Effector CD4-positive, alpha-beta T cell (primary cell): ENCODE data around the gene SHISA4. TPM values are rescaled to one million over a fixed set of nuclear protein-coding genes. Genes with fewer than 3 reads are reported as not detected.
"Not testable (repeated sequence)": the region's sequence is repeated elsewhere in the genome, so short reads cannot be mapped to it uniquely, and the experiment has no call there.

Experiments used
- DNase-seq: peaks from one replicate; pipeline ENCODE4 v3.0.0-alpha.2; 2020
- total RNA-seq: gene quantifications from one replicate; lab custom pipeline; 2026; lab: John Stamatoyannopoulos, UW

SHISA4 gene
- not detected for total RNA-seq

GRCh38 chr1:201888282-201889089, at the start of gene SHISA4:
SHISA4 (plus strand) TSS chr1:201888898; CDS start chr1:201888995, 97 bp downstream.
- no peak for DNase-seq

DNA sequence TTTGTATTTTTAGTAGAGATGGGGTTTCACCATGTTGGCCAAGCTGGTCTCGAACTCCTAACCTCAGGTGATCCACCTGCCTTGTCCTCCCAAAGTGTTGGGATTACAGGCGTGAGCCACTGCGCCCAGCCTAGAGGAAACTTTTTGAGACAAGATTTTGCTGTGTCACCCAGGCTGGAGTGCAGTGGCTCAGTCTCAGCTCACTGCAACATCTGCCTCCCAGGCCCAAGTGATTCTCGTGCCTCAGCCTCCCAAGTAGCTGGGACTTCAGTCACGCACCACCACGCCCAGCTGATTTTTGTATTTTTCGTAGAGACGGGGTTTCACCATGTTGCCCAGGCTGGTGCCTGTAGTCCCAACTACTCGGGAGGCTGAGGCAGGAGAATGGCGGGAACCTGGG, 49.6 kb upstream of the SHISA4 start:
- not testable (repeated sequence) for DNase-seq

- DNase-seq: no peak
Measured at GRCh38 chr1:201840055-201840454, 48.6 kb upstream of the SHISA4 start.

GRCh38 chr1:201840490-201840889, 48.2 kb upstream of the SHISA4 start:
- no peak for DNase-seq

GRCh38 chr1:201841265-201841912, 47.3 kb upstream of the SHISA4 start:
- no peak for DNase-seq

DNA sequence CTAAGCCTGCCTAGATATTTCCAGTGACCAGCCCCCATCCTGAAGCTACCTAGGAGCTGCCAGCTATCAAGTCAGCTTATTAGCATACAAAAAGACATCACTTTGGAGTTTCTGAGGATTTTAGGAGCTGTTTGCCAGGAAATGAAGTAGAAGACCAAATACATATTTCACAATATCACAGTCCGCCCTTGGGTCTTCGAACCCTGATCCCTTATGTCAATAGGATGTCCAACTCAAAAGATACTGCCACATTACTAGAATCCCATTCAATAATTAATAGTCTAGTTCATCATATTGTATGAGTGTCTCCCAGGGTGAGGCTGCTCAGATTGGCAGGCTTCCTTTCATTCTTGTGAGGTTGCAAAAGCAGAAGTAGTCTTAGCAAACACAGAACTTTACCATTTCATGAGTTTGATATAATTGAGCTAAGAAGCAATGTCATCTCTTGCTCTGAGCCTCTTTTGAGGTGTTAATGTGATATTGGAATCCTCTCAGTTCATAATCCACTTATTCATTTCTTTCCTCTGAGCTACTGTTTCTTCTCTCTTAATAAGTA, 46.1 kb upstream of the SHISA4 start:
- no peak for DNase-seq

- DNase-seq: no peak
Measured at GRCh38 chr1:201845331-201846083, 43.2 kb upstream of the SHISA4 start.

GRCh38 chr1:201847150-201847549, 41.5 kb upstream of the SHISA4 start:
- DNase-seq: no peak

- DNase-seq: no peak
Measured at GRCh38 chr1:201848230-201848629, 40.5 kb upstream of the SHISA4 start.

DNA sequence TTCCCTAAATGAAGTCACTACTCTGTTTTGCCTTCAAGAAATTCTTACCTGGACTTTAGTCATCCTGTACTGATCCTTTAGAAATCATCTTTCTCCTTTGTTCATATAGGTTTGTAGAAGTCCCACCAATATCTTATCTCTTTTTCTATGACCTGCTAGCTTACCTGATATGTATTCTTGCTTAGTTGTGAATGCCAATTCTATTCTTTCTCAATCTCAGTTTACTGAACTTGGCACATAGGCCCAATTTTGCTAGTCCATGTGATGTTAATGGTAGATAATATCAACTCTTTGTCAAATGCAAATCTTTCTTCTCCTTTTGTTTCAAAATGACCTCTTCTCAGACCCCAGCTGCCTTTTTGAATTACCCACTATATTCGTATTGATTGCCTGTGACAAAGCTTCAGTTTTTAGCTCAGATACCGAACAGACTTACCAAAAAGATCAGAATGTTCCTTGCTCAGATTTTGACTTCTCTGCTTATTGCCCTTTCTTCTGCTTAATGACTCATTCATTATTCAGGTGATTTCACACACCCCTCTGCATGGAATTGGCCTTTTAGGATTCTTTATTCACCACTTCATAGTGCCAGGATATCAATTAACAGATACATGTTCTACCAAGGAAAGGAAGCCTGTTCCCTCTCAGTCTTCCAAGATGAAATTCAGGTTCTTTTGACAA, 39.2 kb upstream of the SHISA4 start:
- no peak for DNase-seq

GRCh38 chr1:201850053-201850397, 38.7 kb upstream of the SHISA4 start:
- no peak for DNase-seq

GRCh38 chr1:201851949-201852348, 36.7 kb upstream of the SHISA4 start:
- DNase-seq: no peak

GRCh38 chr1:201856722-201857121, 32.0 kb upstream of the SHISA4 start:
- DNase-seq: not testable (repeated sequence)

- no peak for DNase-seq
Measured at GRCh38 chr1:201859424-201859823, 29.3 kb upstream of the SHISA4 start.

- no peak for DNase-seq
Measured at GRCh38 chr1:201861448-201861847, 27.2 kb upstream of the SHISA4 start.

GRCh38 chr1:201870397-201870796, 18.3 kb upstream of the SHISA4 start:
- DNase-seq: no peak

GRCh38 chr1:201874672-201875071, 14.0 kb upstream of the SHISA4 start:
- no peak for DNase-seq

GRCh38 chr1:201876148-201876818, 12.4 kb upstream of the SHISA4 start:
- DNase-seq: no peak

GRCh38 chr1:201877877-201878401, 10.8 kb upstream of the SHISA4 start:
- DNase-seq: no peak

GRCh38 chr1:201880928-201881571, 7.6 kb upstream of the SHISA4 start:
- no peak for DNase-seq

DNA sequence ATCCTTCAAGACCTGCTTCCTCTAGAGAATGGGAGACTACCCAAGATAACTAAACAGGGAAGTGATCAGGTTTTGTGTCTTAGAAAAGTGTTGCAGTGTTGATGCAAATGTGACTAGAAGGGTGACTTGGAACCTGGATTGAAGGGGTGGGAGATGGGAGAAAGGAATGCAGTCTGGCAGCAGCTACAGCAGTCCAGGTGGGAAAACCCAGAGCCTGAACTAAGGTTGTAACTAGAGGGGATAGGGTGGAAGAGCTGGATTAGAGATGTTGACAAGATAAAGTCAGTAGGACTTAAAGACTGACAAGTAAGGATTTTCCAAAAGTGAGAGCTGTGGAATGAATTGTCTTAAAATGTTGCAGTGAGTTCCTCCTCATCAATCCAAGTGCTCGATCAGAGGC, 7.1 kb upstream of the SHISA4 start:
- DNase-seq: no peak
